ENCODE measurements around the gene CCDC50. TPM values are rescaled to one million over a fixed set of nuclear protein-coding genes. Genes with fewer than 3 reads are reported as not detected.

Gene CCDC50
- total and polyA plus RNA-seq, 4 donors = 23.4 to 119 (median 40.4) TPM

GRCh38 chr3:191366675-191367074 is 37.5 kb downstream of the CCDC50 start:
- DNase-seq (no peak), ATAC-seq (ENCODE audit: insufficient read depth, low FRiP score) (no peak)
- H3K4me1 ChIP-seq (ENCODE audit: control insufficient read depth in 5 of 5, insufficient read depth in 5 of 5, low read length in 5 of 5) = peaks cover 0 to 18% (median under 1%) of the 10 kb centered on the region in 5 donors
- no peak overlapping the region for H3K9ac ChIP-seq (ENCODE audit: insufficient read depth in 1 of 2, low read length in 2 of 2)
- H3K4me3 ChIP-seq = no peak overlapping the region
- H3K9me3 ChIP-seq (ENCODE audit: control insufficient read depth in 4 of 4, insufficient read depth in 3 of 4, low read length in 3 of 4) = no peaks in the 10 kb centered on the region
- no peak overlapping the region for H3K27ac ChIP-seq (ENCODE audit: low read depth in 1 of 2, low read length in 1 of 2)
- TF ChIP-seq CTCF (IDR thresholded peaks at IDR 0.05; ENCODE audit: control extremely low read depth, extremely low read depth) = no peak
- H3K27me3 ChIP-seq (ENCODE audit: control insufficient read depth in 3 of 3, insufficient read depth in 3 of 3, low read length in 2 of 3) = no peaks in the 10 kb centered on the region
- WGBS, 2 donors = 59 to 77% methylated on average over 2 of the region's 2 CpGs
- peaks cover 8 to 27% (median 20%) of the 10 kb centered on the region in 4 donors for H3K36me3 ChIP-seq (ENCODE audit: control insufficient read depth in 4 of 4, insufficient read depth in 4 of 4, low read length in 4 of 4)

DNA sequence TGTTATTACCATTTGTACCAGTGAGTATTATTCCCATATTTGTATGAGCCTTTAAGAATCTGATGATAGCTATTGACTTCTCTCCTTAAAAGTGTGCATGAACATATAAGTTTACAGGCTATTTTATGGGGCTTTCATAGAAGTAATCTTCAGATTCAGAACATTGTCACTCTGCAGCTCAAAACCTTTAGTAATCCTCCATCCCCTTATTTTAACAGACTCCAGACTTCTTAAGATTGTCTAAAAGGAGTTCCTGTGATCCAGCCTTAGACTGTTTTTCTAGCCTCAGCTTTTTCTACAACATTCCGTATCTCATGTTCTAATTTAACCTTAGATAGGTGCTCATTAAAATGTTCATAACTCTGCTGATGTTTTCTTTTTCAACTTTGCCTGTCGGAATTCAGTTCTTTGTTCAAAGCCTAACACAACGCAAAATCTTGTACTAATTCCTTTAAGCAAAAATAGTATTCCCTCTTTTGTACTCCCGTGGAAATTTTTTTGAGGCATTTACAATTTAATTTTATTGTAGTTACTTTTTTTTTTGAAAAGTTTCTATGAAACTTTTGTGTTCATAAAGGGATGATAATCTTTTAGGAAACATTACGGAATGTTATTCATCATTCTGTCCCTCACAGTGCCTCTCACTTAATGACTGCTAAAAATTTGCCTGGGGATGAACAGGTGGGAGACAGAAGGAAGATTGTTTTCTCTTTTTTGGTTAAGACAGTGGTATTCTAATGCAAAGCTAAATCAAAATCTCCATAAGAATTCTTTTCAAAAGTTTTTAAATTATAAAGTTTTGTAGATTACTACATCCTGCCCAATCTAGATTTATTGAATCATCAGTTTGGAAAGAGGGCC is 39.8 kb downstream of the CCDC50 start:
- no peak overlapping the region for H3K27ac ChIP-seq (ENCODE audit: low read depth in 1 of 2, low read length in 1 of 2)
- H3K9ac ChIP-seq (ENCODE audit: insufficient read depth in 1 of 2, low read length in 2 of 2) = no peak overlapping the region
- WGBS, 2 donors = 86 to 93% methylated on average over 5 of the region's 5 CpGs
- ATAC-seq (ENCODE audit: insufficient read depth, low FRiP score) (no peak), DNase-seq (no peak)
- no peaks in the 10 kb centered on the region for H3K9me3 ChIP-seq (ENCODE audit: control insufficient read depth in 4 of 4, insufficient read depth in 3 of 4, low read length in 3 of 4)
- H3K36me3 ChIP-seq (ENCODE audit: control insufficient read depth in 4 of 4, insufficient read depth in 4 of 4, low read length in 4 of 4) = peaks cover 6 to 15% (median 9%) of the 10 kb centered on the region in 4 donors
- no peak overlapping the region for H3K4me3 ChIP-seq
- no peak for TF ChIP-seq CTCF (IDR thresholded peaks at IDR 0.05; ENCODE audit: control extremely low read depth, extremely low read depth)
- H3K4me1 ChIP-seq (ENCODE audit: control insufficient read depth in 5 of 5, insufficient read depth in 5 of 5, low read length in 5 of 5) = peaks cover 0 to 18% (median 0%) of the 10 kb centered on the region in 5 donors
- H3K27me3 ChIP-seq (ENCODE audit: control insufficient read depth in 3 of 3, insufficient read depth in 3 of 3, low read length in 2 of 3) = no peaks in the 10 kb centered on the region

DNA sequence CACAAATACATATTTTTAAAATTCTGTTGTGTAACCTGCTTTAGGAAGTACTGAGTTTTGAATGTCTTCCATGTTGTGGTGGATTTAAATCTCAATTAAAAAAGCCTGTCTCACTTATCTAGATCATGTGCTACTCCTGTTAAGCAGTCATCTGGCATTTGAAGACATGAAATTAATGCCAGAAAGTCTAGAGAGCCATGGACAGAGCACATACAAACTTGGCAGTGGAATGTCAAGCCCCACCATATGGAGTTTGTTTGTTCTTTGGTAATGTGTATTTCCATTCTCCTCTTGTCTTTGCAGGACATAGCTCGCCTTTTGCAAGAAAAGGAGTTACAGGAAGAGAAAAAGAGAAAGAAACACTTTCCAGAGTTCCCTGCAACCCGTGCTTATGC is 40.4 kb downstream of the CCDC50 start:
- H3K36me3 ChIP-seq (ENCODE audit: control insufficient read depth in 4 of 4, insufficient read depth in 4 of 4, low read length in 4 of 4) = peaks cover 5 to 15% (median 7%) of the 10 kb centered on the region in 4 donors

More for the DNA sequence above, 40.4 kb downstream of the CCDC50 start:
- H3K27me3 ChIP-seq (ENCODE audit: control insufficient read depth in 3 of 3, insufficient read depth in 3 of 3, low read length in 2 of 3) = no peaks in the 10 kb centered on the region
- peaks cover 0 to 22% (median 0%) of the 10 kb centered on the region in 5 donors for H3K4me1 ChIP-seq (ENCODE audit: control insufficient read depth in 5 of 5, insufficient read depth in 5 of 5, low read length in 5 of 5)
- TF ChIP-seq CTCF (IDR thresholded peaks at IDR 0.05; ENCODE audit: control extremely low read depth, extremely low read depth) = no peak
- H3K9me3 ChIP-seq (ENCODE audit: control insufficient read depth in 4 of 4, insufficient read depth in 3 of 4, low read length in 3 of 4) = no peaks in the 10 kb centered on the region
- H3K4me3 ChIP-seq = no peak overlapping the region
- WGBS, 2 donors = 73 to 79% methylated on average over 2 of the region's 2 CpGs
- ATAC-seq (ENCODE audit: insufficient read depth, low FRiP score) (no peak), DNase-seq (peak; percentile 71 to 96 (median 94))
- H3K9ac ChIP-seq (ENCODE audit: insufficient read depth in 1 of 2, low read length in 2 of 2) = no peak overlapping the region
- H3K27ac ChIP-seq (ENCODE audit: low read depth in 1 of 2, low read length in 1 of 2) = no peak overlapping the region

All from lung (tissue), 12 donors.